Astrocyte (in vitro differentiated cells and primary cell): ENCODE results near the gene AGXT2.

ENCODE experiments used
- CTCF ChIP-seq: IDR thresholded peaks from 2 replicates; pipeline ENCODE4 v1.5.1; 2011; ENCODE audit warnings: low read depth, mild to moderate bottlenecking, inconsistent platforms, low read length, moderate library complexity; ENCODE audit not compliant: insufficient read depth
- EZH2 ChIP-seq: IDR thresholded peaks from 2 replicates; pipeline ENCODE4 v1.6.1; 2012; ENCODE audit warnings: mild to moderate bottlenecking, low read length, inconsistent platforms; ENCODE audit not compliant: insufficient read depth

- no peak for TF ChIP-seq CTCF
- no peak for TF ChIP-seq EZH2
Measured at GRCh38 chr5:35059251-35059650, 11.5 kb upstream of the AGXT2 start.
